NB4 (cell line): ENCODE data around the gene EFNA3.

Experiments
- DNase-seq: peaks from one replicate; pipeline ENCODE4 v3.0.0; 2010; ENCODE audit warnings: low read depth
- H3K4me3 ChIP-seq: one replicate; pipeline ENCODE4 v1.5.1; 2011; ENCODE audit warnings: mild to moderate bottlenecking, low read depth, low read length, moderate library complexity
- MYC ChIP-seq: IDR thresholded peaks from 2 replicates; pipeline ENCODE4 v1.6.1; 2011; ENCODE audit warnings: low read depth, low read length
- POLR2A ChIP-seq: IDR thresholded peaks from 2 replicates; pipeline ENCODE4 v1.6.1; 2011; ENCODE audit warnings: mild to moderate bottlenecking; ENCODE audit not compliant: insufficient read length; ENCODE audit errors: extremely low read depth
- TF ChIP-seq, protein P1 (sequence below): IDR thresholded peaks from one replicate; pipeline ENCODE4 v1.5.1; 2012; ENCODE audit warnings: low read depth, low read length
- TF ChIP-seq, protein P2 (sequence below): IDR thresholded peaks from 2 replicates; pipeline ENCODE4 v1.6.1; 2011; ENCODE audit warnings: low read depth, low read length

The EFNA3 gene

DNA sequence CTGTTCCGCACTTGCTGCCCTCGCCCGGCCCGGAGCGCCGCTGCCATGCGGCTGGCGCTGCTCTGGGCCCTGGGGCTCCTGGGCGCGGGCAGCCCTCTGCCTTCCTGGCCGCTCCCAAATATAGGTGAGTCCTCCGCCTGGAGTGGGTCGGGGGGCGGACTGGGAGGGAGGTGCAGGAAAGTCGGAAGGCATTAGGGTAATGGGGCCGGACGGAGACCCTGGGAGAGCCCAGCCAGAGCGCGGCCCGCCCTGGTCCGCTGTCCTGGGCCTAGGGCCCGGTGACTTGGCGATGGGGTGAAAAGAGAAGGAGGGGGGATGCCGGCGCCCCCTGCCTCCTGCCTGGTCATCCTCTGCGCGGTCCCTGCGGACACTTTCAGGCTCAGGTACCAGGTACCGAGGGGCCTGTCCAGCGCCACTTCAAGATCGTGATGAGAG lies 27.3 kb upstream of the EFNA3 start:
- peak overlapping the region; percentile 71 for H3K4me3 ChIP-seq
- TF ChIP-seq, protein P1, sequence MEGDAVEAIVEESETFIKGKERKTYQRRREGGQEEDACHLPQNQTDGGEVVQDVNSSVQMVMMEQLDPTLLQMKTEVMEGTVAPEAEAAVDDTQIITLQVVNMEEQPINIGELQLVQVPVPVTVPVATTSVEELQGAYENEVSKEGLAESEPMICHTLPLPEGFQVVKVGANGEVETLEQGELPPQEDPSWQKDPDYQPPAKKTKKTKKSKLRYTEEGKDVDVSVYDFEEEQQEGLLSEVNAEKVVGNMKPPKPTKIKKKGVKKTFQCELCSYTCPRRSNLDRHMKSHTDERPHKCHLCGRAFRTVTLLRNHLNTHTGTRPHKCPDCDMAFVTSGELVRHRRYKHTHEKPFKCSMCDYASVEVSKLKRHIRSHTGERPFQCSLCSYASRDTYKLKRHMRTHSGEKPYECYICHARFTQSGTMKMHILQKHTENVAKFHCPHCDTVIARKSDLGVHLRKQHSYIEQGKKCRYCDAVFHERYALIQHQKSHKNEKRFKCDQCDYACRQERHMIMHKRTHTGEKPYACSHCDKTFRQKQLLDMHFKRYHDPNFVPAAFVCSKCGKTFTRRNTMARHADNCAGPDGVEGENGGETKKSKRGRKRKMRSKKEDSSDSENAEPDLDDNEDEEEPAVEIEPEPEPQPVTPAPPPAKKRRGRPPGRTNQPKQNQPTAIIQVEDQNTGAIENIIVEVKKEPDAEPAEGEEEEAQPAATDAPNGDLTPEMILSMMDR: no peak
- TF ChIP-seq, protein P2, sequence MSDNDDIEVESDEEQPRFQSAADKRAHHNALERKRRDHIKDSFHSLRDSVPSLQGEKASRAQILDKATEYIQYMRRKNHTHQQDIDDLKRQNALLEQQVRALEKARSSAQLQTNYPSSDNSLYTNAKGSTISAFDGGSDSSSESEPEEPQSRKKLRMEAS: peak; percentile 76; the same call in 1 of the 2 replicates
- TF ChIP-seq POLR2A (no peak), MYC (peak; percentile 79)
- DNase-seq: no peak

DNA sequence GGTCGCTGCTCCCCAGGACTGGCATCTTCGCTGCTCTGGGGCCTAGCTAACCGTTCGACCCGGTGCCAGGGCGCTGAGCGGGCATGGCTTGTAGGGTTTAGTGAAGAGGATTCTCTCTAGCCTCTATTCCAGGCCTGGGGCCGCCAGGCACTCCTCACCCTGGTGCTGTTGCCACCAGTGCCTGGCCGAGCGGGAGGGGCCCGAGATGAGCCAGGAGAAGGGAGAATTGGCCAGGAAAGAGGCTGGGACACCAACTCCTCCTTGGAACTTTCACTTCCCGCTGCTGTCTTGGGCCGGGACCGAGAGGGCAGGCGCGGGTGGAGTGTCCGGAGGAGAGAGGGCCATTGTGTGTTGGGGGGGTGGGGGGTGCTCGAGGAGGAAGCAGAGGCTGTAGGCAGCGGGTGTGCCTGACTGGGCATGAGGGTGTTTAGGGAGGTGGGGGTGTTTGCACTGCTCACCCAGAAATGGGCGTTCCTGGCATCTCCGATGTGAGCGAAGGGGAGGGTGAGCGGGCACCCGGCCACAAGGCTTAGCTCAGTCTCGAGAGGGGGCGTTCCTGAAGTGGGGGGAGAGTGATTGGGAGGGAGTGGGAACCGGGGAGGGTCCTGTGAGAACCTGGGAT lies 26.7 kb upstream of the EFNA3 start:
- DNase-seq: peak; percentile 60
- H3K4me3 ChIP-seq: peak overlapping the region; percentile 71
- TF ChIP-seq, protein P1: no peak
- TF ChIP-seq, protein P2: no peak

DNA sequence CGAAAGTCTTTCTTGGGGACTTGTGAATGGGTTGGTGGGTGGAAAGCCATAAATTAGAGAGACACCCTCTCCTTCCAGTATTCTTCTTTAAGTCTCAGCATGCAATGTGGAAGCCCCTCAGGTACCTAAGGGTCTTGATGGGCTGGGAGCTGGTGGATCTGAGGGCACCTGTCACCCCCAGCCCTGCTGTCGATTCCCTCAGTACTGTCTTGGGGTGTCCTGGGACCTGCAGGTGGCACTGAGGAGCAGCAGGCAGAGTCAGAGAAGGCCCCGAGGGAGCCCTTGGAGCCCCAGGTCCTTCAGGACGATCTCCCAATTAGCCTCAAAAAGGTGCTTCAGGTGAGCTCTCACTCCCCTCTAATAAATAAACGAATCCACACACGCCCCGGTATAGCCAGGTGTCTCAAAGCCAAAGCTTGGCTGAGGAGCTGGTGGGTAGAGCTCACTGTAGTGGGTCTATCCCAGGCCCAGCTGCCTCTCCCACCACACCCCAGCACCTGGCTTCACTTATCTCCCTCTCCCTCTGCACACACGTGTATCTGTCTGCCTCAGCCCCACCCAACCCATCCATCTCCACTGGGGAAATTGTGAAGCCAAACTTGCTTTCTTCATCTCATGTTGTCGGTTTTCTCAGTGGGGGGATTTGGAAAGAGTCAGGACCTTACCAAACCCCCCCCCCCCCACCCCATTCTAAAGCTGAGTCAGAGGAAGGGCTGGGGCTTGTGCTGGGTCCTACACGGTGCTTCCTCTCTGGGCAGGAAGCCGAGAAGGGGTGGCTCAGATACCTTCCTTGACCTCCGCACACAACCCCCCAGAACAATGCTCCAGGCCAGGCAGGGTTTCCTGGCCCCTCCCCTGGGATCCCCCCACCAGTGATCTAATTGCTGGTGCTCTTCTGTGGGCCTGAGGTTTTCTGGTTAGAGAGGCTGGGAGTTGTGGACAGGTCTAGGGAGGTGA lies 25.9 kb upstream of the EFNA3 start:
- no peak for TF ChIP-seq POLR2A
- no peak for TF ChIP-seq MYC
- TF ChIP-seq, protein P1: peak; percentile 43
- DNase-seq: peak; percentile 69

DNA sequence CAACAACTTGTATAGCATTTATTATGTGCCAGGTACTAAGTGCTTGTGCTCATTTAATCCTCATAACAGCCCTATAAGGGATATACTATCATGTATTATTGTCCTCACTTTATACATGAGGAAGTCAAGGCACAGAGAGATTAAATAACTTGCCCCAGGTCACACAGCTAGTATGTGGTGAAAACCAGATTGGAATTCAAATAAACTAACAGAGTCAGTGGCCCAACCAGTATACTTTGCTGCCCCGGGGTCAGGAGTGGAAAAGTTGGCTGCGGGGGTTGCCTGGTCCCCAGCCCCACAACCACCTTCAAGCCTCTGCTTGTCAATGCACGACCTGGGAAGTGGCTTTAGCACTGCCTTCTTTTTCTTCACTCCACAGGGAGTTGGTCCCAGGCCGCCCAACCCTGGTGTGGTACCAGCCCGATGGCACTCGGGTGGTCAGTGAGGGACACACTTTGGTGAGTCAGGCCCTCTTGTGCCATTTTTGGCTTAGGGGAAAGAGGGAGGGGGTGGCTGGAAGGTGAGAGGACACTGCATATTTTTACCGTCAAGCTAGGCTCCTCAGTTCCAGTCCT lies 25.0 kb upstream of the EFNA3 start:
- H3K4me3 ChIP-seq: no peak overlapping the region
- TF ChIP-seq, protein P1: no peak
- TF ChIP-seq POLR2A (no peak), MYC (no peak)
- TF ChIP-seq, protein P2: no peak
- DNase-seq: no peak

More for the DNA sequence above, 25.9 kb upstream of the EFNA3 start:
- peak overlapping the region; percentile 71 for H3K4me3 ChIP-seq

DNA sequence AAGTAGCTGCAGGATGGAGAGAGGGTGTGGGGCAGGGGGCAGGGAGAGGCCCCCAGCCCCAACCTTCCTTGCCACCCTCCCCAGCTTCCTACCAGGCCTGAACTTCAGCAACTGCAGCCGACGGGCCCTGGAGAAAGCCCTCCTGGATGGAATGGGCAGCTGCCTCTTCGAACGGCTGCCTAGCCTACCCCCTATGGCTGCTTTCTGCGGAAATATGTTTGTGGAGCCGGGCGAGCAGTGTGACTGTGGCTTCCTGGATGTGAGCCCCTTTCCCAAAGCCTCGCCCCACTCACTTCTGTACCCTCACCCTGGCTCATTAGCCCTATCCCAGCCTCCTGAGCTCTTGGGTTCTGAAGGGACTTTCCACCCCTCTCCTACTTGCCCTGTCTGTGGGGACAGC lies 21.5 kb upstream of the EFNA3 start:
- H3K4me3 ChIP-seq: no peak overlapping the region
- DNase-seq: no peak
- no peak for TF ChIP-seq MYC
- no peak for TF ChIP-seq POLR2A
- TF ChIP-seq, protein P2: no peak
- TF ChIP-seq, protein P1: no peak
